HG02588 (cell line): Measurements from ENCODE around the gene MYO3B.
"Not testable (repeated sequence)": the region's sequence is repeated elsewhere in the genome, so short reads cannot be mapped to it uniquely, and the experiment has no call there.

Experiments used
- ATAC-seq: cut with Tn5 transposase; IDR thresholded peaks from one replicate; pipeline ENCODE4 v1.9.1; 2021; ENCODE audit warnings: mild to moderate bottlenecking, moderate library complexity; ENCODE audit not compliant: unreplicated experiment

Gene MYO3B

DNA sequence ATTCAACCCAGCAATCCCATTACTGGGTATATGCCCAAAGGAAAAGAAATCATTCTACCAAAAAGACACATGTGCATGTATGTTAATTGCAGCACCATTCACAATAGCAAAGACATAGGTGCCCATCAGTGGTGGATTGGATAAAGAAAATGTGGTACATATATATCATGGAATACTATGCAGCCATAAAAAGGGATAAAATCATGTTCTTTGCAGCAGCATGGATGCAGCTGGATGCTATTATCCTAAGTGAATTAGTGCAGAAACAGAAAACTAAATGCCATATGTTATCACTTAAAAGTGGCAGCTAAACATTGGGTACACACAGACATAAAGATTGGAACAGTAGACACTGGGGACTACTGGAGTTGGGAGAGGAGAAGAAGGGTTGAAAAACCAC is 82.2 kb downstream of the MYO3B start:
- no peak for ATAC-seq

DNA sequence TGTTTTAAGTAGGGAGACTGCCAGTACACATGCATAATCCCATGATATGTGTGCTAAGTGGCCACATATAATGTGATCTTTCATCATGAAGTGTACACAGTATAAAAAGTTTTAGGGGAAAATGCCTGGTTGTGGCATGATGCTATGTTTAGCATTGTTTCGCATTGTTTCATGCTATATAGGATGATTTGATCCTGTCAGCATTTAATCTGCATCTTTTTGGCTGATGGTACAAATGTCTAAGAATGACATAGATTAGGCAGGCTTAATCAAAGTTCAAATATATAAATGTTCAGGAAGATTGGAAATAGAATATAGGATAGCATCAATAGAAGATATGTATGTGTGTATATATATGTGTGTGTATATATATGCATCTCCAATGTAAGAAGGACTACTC is 83.6 kb downstream of the MYO3B start:
- ATAC-seq: no peak

DNA sequence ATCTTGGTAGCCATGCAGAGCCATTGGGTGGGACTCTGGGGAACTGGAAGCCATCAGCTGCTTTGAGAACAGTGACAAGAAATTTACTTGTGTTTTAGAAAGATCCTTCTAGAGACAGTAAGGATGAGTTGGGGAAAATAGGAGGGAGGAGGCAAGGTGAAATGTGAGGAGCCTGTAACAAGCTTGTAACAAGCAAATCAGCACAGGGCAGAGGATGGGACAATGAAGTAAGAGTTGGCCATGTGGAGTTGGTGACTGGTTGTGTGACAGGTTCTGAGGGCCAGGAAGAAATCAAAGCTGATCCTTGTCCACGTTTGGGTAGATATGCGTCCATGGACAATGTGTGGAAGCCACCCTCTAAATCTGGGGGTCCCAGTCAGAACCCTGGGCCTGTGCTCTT is 84.4 kb downstream of the MYO3B start:
- ATAC-seq: no peak

DNA sequence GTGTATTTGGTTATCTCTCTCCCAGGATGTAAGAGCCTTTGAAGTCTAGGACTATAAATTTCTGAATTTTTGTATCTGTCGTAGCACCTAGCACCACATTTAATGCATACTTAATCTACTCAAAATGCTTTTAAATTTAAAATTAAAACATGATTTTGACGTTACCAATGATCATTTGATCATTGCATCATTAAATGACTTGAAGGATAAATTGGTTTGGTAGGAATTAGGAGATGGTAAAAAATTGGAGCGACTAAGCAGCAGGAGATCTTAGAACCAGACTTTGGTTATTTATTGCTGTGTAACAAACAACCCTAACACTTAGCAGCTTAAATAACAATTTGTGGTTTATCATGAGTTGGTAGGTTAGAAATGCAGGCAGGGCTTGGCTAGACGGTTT is 84.9 kb downstream of the MYO3B start:
- ATAC-seq: no peak

DNA sequence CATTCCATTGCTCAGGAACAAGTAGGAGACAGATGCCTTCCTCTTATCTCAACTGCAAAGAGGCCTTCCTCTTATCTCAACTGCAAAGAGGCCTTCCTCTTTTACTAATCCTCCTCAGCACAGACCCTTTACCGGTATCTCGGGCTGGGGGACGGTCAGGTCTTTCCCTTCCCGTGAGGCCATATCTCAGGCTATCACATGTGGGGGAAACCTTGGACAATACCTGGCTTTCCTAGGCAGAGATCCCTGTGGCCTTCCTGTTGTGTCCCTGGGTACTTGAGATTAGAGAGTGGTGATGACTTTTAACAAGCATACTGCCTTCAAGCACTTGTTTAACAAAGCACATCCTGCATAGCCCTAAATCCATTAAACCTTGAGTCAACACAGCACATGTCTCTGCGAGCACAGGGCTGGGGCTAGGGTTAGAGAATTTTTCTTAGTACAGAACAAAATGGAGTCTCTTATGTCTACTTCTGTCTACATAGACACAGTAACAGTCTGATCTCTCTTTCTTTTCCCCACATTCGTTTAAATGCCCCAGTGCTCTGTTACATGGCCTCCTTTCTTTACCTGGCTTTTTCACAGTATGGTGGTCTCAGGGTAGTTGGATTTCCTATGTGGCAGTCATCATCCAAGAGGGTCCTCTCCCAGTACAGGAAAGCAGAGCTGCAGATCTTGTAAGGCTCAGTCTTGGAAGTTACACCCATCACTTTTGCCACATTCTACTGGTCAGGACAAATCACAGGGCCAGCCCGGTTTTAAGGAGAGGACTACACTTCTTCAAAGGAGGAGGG is 86.0 kb downstream of the MYO3B start:
- not testable (repeated sequence) for ATAC-seq

DNA sequence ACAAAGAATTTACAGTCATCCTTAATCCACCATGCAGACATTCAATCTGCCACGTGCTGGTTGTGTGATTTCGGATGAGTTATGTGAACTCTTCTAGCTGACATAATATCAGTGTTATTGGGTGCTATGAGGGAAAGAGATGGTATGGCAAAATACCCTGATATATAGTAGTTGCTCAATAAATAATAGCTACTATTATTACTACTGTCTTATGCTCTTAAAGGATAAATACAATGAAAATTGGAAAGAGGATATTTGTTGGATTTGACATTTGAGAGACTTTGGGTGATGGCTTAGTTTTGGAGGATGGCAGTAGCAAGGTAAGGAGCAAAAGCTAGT is 86.5 kb downstream of the MYO3B start:
- ATAC-seq: no peak

DNA sequence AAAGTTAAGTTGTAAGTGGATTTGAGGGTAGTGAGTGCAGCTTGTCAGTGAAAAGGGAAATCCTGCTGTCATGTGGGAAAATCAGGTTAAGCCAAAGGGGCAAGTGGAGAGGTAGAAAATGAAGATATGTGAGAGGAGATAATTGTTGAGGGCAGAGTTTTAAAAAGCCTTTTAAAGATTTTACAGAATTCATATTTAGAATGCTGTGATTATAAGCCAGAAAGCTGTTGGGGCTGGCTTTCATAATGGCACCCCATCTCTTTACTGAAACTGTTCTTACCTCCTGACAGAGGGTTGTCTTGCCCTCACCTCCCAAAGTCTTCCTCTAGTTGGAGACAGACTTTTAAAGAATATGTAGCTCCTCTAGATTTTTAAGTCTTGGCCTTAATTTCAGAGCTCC is 86.9 kb downstream of the MYO3B start:
- ATAC-seq: no peak

DNA sequence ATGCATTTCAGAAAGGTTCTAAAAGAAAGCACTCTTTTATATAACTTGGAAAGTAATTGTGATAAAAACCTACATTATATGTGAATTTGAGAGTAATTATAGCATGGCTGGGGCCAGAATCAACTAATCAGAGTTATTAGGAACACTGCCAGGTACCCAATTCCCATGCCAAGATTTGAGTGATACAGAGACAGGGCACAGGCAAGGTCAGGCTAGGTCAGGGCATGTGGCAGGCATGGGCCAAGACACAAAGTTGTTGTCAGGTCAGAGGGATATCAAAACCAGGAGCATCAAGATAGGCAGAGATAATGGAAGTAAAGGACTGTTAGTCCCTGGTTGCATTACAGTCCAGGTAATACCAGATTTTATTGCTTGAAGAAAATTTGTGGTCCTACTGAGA is 87.4 kb downstream of the MYO3B start:
- no peak for ATAC-seq

DNA sequence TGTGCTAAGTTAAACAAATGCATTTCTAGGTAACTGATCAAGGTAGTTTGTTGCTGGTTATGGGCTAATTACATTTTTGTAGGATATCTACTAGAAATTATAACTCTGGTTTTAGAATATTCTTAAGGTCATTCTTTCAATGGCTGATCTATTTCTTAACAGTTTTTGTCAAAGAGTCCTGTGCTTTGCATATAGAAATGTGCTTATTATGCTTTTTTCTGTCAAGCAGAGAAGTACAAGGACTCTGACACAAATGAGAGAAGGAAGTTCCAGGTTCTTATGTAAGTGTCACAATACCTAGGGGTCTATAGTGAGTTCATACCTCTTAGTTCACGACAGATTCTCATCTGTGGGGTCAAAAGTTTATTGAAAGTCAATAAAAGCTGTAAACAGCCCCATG is 88.4 kb downstream of the MYO3B start:
- no peak for ATAC-seq

DNA sequence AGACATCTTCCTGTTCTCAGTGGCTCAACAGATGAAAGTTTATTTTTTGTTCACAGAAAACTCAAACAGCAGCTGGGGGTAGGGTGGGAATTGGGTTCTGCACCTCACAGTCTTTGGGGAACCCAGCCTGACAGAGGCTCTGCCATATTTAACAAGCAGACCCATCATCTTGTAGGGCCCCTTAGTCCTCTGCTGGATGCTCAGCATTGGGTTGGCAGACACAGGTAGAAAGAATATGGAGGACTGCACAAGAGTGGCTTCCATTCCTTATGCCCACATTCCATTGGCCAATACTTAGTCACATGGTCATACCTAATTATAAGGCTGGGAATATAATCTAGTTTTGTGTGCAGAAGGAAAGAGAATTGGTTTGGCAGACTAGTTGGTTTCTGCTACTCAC is 89.1 kb downstream of the MYO3B start:
- ATAC-seq: no peak

DNA sequence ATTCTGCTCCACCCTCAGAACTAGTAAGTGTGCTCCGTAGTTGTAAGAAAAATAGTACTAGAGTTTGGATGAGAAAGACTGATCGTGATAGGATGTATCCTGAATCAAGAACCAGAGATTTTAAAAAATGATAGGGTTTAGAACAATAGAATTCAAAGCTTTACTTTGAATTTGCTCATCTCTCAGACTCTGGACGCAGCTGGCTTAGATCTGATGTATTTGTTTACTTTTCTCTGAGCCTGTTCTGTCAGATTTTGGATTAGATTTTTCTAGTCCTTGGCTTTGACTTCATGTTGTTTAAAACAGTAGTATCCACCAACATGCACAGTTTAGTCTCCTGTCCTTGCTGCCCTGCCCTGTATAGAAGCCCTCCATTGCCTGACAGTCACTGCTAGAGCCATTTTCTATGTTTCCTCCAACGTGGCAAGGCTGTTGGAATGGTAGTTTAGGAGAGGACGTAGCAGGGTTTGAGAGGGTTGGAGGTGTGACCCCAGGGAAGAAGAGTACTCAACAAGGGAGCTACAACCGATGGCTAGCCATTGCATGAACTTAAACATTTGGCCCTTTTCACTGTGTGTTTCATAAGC is 92.4 kb downstream of the MYO3B start:
- ATAC-seq: no peak

DNA sequence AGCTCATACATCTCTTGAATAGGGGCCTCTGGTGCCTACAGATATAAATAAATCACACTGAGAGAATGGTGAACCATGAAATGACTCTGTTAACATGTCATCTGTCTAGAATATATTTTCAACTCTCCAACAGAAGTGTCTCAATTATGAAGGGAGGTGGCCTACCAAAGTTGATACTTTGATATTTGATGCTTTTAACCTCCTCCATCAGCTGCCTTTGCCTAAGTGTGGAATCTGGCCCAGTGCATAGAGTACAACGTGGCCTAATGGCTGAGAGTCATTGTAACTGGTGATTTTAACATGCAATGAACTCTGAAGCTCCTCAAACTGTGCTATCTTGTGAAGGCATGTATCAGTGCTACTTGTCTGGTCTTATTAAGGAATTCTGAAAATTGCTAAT is 93.4 kb downstream of the MYO3B start:
- no peak for ATAC-seq

DNA sequence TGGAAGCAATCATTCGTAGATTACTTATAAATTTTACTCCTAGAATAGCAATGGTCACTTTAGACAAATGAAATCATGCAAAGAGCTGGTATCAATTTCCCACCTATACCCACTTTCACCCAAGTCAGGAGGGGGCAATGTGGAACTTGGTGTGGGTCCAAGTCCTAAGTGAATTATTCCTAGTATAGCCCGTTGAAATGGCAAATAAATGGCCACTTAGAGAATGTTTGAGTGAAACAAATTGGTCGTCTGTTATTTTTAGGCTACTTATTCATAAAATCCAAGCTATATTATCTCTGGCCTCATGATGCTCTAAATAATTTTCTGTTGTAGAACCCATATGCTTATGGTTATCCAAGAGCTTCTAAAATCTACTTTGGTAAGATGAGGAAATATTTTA is 98.1 kb downstream of the MYO3B start:
- no peak for ATAC-seq

DNA sequence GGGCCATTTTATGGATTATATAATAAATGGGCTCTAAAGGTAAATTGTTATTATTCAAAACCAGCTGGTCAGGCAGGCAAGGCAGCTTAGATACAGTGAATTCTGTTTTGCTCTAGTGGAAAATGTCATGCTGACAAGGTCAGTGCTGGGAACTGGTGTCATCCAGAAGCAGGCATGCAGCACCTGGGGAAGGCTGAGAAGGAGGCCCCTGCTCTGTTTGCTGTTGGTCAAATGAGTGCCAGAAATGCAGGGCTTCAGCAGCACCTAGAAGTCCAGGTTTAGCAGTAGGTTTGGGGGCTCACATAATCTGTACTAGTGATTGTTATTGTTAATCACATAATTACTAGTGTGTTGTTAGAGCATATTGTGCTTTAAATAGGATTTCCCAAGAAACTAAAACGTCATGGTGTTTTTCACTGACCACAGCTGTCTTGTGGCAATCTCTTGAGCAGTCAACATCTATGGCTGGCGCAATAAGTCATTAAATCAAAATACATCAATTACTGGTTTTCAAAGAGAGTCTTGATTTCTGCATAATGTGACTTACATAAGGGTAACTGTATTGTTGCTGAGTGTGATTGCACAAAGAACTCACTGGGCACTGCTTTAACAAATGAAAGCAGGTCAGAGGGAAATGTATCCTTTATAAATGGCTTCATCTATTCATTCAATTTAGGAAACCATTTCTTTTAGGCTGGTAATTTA is 99.1 kb downstream of the MYO3B start:
- no peak for ATAC-seq

DNA sequence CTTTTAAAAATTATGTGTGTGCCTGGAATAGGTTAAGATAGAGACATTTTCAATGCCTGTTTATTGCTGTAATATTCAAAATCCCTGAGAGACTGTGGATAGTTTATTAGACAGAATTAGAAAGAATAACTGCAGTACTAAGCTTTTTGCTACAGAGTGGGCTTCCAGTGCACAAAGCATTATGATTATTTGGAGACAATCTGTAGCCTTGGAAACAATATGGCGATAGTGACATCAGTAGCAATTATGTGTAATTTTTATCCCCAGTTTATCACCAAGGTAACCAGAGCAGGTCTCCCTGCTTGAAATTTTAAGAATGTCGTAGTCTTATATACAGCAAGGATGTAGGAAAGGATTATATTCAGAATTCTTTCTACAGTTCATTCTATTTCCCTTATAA is 100.0 kb downstream of the MYO3B start:
- no peak for ATAC-seq

DNA sequence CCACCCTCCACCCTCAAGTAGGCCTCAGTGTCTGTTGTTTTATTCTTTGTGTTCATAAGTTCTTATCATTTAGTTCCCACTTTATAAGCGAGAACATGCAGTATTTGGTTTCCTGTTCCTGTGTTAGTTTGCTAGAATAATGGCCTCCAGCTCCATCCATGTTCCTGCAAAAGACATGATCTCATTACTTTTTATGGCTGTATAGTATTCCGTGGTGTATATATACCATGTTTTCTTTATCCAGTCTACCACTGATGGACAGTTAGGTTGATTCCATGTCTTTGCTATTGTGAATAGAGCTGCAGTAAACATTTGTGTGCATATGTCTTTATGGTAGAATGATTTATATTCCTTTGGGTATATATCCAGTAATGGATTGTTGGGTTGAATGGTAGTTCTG is 101.7 kb downstream of the MYO3B start:
- not testable (repeated sequence) for ATAC-seq

DNA sequence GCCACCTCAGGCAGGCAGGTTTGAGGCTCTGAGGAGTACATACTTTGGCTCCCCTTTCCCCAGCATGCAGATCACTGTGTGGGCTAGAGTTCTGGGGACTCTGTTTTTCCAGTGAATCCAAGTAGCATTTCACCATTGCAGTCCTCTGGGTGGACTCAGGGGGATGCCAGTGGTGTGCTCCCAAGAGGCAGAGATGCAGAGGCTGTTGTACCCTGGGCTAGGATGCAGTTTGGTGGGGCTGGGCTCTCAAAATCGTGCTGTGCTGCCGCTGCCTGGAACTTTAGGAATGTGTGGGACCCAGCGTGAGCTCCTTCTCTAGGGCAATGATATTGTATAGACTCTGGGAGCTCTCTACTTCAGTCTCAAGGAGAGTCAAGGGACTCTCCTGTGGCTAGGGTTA is 104.9 kb downstream of the MYO3B start:
- no peak for ATAC-seq

DNA sequence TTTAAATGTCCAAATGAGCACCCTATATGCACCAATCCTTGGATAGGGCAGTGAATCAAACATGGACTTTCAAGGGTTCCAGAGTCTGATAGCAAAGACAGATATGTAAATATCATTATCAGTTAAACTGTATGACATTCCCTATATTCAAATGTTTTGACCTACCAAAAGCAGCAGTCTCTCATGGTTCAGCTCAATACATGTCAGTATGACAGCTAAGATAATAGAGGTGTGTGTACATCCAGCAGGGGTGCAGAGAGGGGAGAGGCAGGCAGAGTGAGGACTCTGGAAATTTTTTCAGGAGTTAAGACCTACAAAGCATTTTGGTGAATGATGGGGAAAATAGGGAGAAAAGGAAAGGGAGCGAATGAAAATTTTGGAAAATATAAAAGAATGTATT is 106.3 kb downstream of the MYO3B start:
- no peak for ATAC-seq

DNA sequence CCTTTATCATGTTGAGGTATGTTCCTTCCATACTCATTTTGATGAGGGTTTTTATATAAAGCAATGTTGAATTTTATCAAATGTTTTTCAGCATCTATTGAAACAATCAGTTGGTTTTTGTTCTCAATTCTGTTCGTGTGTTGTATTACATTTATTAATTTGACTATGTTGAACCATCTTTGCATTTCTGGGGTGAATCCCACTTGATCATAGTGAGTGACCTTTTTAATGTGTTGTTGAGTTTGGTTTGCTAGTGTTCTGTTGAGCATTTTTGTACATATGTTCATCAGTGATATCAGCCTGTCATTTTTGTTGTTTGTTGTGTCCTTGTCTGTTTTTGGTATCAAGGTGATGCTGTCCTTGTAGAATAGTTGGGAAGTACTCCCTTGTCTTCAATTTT is 110.9 kb downstream of the MYO3B start:
- no peak for ATAC-seq

DNA sequence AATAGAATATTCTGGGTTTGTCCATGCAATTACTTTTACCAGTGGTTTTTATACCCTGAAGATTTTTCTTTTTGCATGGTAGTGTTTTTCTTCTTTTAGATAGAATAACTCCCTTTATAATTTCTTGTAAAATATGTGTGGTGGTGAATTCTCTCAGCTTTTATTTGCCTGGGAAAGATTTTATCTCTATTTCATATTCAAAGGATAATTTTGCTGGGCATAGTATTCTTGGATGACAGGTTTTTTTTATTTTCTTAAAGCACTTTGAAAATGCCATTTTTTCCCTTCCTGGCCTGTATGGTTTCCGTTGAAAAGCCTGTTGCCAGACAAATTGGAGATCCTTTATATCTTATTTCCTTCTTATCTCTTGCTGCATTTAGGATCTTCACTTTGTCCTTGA is 113.5 kb downstream of the MYO3B start:
- no peak for ATAC-seq

DNA sequence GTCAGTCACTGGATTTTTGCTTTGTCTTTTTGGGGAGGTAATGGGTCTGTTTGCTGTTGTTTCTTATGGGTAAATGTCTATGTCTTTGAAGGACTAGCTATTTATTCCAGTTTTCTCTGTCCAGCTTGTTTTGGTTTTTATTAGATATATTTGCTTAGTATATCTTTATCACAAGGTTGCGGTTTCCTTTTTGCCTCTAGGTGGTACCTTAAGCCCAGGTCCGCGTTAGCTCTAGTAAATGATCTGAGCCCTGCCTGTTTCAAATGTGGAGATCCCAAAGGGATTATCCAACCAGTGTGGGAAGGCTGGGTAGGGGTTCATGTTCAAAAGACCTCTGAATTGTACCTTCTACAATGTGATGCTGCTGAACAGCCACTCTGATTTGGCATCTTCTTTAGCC is 114.5 kb downstream of the MYO3B start:
- no peak for ATAC-seq

DNA sequence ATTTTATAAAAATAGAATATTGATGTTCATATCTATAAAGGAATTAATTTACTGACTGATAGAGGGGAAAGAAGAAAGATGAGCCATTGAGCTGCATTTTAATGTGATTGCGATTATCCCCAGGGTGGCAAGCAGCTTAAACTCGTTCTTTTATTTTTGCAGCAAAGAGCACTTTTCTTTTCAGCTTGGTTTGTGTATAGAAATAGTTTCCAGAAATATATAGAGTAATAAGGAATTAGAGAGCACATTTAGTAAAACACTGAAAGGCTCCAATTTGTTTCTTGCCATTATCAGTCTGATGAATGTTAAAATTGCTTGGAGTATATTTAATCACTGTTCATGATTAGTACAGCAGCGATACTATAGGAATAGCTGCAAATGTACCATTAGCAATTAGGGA is 119.5 kb downstream of the MYO3B start:
- ATAC-seq: no peak
